GM23338 (cell line): Measurements from ENCODE around the gene PCYT1A. TPM values are rescaled to one million over a fixed set of nuclear protein-coding genes. Genes with fewer than 3 reads are reported as not detected.
"Not testable (repeated sequence)": the region's sequence is repeated elsewhere in the genome, so short reads cannot be mapped to it uniquely, and the experiment has no call there.

ENCODE experiments used
- ATAC-seq: fragments of 200-7000 bp; cut with Tn5 transposase; 3 replicates; pipeline ENCODE4 v1.9.1; 2020
- DNase-seq: peaks from one replicate; pipeline ENCODE4 v3.0.0-alpha.2; 2015; ENCODE audit warnings: low spot score
- H2AFZ ChIP-seq: fragments of 200-600 bp; sonication (generic); 2 replicates; pipeline ENCODE4 v1.8.0; 2016; ENCODE audit warnings: antibody characterized with exemption, mild to moderate bottlenecking, moderate library complexity
- H3F3A ChIP-seq: fragments of 200-600 bp; sonication (generic); replicated peaks from 2 replicates; pipeline ENCODE4 v1.8.0; 2017; ENCODE audit warnings: antibody characterized with exemption, mixed run types, low read depth
- H3K27ac ChIP-seq: fragments of 200-600 bp; sonication (generic); 2 replicates; pipeline ENCODE4 v1.6.1; 2016; ENCODE audit warnings: low read depth
- H3K27me3 ChIP-seq: fragments of 200-600 bp; sonication (generic); 2 replicates; pipeline ENCODE4 v1.8.0; 2016; ENCODE audit warnings: mild to moderate bottlenecking, mixed run types, moderate library complexity; ENCODE audit not compliant: insufficient read depth
- H3K36me3 ChIP-seq: fragments of 200-600 bp; sonication (generic); 2 replicates; pipeline ENCODE4 v1.8.0; 2016; ENCODE audit warnings: mild to moderate bottlenecking; ENCODE audit not compliant: insufficient read depth
- H3K4me1 ChIP-seq: fragments of 200-600 bp; sonication (generic); 2 replicates; pipeline ENCODE4 v1.8.0; 2016; ENCODE audit warnings: mild to moderate bottlenecking, moderate library complexity; ENCODE audit not compliant: insufficient read depth
- H3K4me2 ChIP-seq: fragments of 200-600 bp; sonication (generic); 2 replicates; pipeline ENCODE4 v1.7.1; 2017; ENCODE audit warnings: mixed run types
- H3K4me3 ChIP-seq: fragments of 200-600 bp; sonication (generic); 2 replicates; pipeline ENCODE4 v1.6.1; 2016; ENCODE audit warnings: mixed run types
- H3K79me2 ChIP-seq: fragments of 200-600 bp; sonication (generic); replicated peaks from 2 replicates; pipeline ENCODE4 v1.8.0; 2017; ENCODE audit warnings: mild to moderate bottlenecking; ENCODE audit not compliant: insufficient read depth
- H3K9me2 ChIP-seq: fragments of 200-600 bp; sonication (generic); 2 replicates; pipeline ENCODE4 v1.8.0; 2017; ENCODE audit not compliant: insufficient read depth
- H4K20me1 ChIP-seq: fragments of 200-600 bp; sonication (generic); replicated peaks from 2 replicates; pipeline ENCODE4 v1.8.0; 2017; ENCODE audit warnings: mild to moderate bottlenecking; ENCODE audit not compliant: insufficient read depth
- H3K27ac Mint-ChIP-seq: 2 replicates; pipeline ENCODE4 v1.8.0; 2020; ENCODE audit warnings: inconsistent platforms, mild to moderate bottlenecking, moderate library complexity, mixed read lengths
- H3K27me3 Mint-ChIP-seq: 3 replicates; pipeline ENCODE4 v1.8.0; 2022; ENCODE audit warnings: low read depth, mild to moderate bottlenecking, moderate library complexity, mixed read lengths, inconsistent platforms; ENCODE audit not compliant: insufficient read depth, poor library complexity
- H3K36me3 Mint-ChIP-seq: 3 replicates; pipeline ENCODE4 v1.8.0; 2021; ENCODE audit warnings: low read depth, mild to moderate bottlenecking, inconsistent platforms, moderate library complexity, mixed read lengths
- H3K4me1 Mint-ChIP-seq: 3 replicates; pipeline ENCODE4 v1.8.0; 2020; ENCODE audit warnings: mild to moderate bottlenecking, inconsistent platforms, mixed read lengths
- H3K4me3 Mint-ChIP-seq: 3 replicates; pipeline ENCODE4 v1.8.0; 2021; ENCODE audit warnings: moderate library complexity, mild to moderate bottlenecking, inconsistent platforms, mixed read lengths
- H3K9me3 Mint-ChIP-seq: 3 replicates; pipeline ENCODE4 v1.8.0; 2020; ENCODE audit warnings: moderate library complexity, mild to moderate bottlenecking, inconsistent platforms, mixed read lengths
- CTCF ChIP-seq, 2 experiments: fragments of 200-600 bp in 1 of 2; sonication (generic) in 1 of 2; conservative IDR thresholded peaks; 2 replicates each; pipeline versions ENCODE4 v1.5.1 to v1.6.1; 2016 to 2017; ENCODE audit warnings: antibody characterized with exemption in 2 of 2, low read depth in 2 of 2, mild to moderate bottlenecking in 2 of 2, moderate library complexity in 1 of 2
- POLR2AphosphoS5 ChIP-seq: IDR thresholded peaks from 2 replicates; pipeline ENCODE4 v1.6.1; 2016; ENCODE audit warnings: antibody characterized with exemption, low read depth
- polyA plus RNA-seq: library from polyadenylated mRNA; unstranded; fragments of >200 nt; fragmentation: Nextera tagmentation; extraction: Ambion mirVana; gene quantifications from 2 replicates; pipeline ENCODE4 v1.2.1, GENCODE V29; 2016
- total RNA-seq: library from RNA; depleted of rRNA; stranded (reverse); fragments of >200 nt; shearing (Covaris generic); gene quantifications from 2 replicates; pipeline ENCODE4 v1.2.3, GENCODE V29; 2014

The PCYT1A gene
- total and polyA plus RNA-seq, 2 experiments from 2014 or later = 11.6 to 35.8 TPM

GRCh38 chr3:196207159-196207832 is 80.2 kb downstream of the PCYT1A start:
- no peaks in the 10 kb centered on the region for H3K79me2 ChIP-seq
- DNase-seq = peak; percentile 58
- peaks cover 4% of the 10 kb centered on the region; the same call in 2 of the 3 replicates for H3K9me3 Mint-ChIP-seq
- H3K36me3 ChIP-seq = no peaks in the 10 kb centered on the region
- peak overlapping the region; percentile 97 for H2AFZ ChIP-seq
- no peaks in the 10 kb centered on the region; the same call in 1 of the 2 replicates for H3K4me1 ChIP-seq
- H3K4me1 Mint-ChIP-seq = peaks cover 14% of the 10 kb centered on the region
- no peak overlapping the region for H3K27ac ChIP-seq
- peak overlapping the region; percentile 78 for H3K4me3 Mint-ChIP-seq
- H3K4me3 ChIP-seq = peak overlapping the region; percentile 73
- H3K9me2 ChIP-seq = 0 out of 2 replicates have a peak, but pooled peaks cover 4% of the 10 kb centered on the region
- peaks cover 18% of the 10 kb centered on the region for H3K27me3 Mint-ChIP-seq
- H3K36me3 Mint-ChIP-seq = peaks cover 3% of the 10 kb centered on the region; the same call in 2 of the 3 replicates
- no peaks in the 10 kb centered on the region for H4K20me1 ChIP-seq
- peaks cover 8% of the 10 kb centered on the region; the same call in 1 of the 2 replicates for H3K27me3 ChIP-seq
- H3K27ac Mint-ChIP-seq = no peak overlapping the region
- H3F3A ChIP-seq = no peaks in the 10 kb centered on the region
- peak; percentile 37 for ATAC-seq
- H3K4me2 ChIP-seq = peak overlapping the region; percentile 88
- TF ChIP-seq CTCF (conservative IDR thresholded peaks at IDR 0.05; ENCODE audit: low read depth in 2 of 2) (0 out of 4 replicates have a peak, but pooled peaks of 1 of the 2 experiments have one; percentile 0), POLR2AphosphoS5 (no peak)

GRCh38 chr3:196205442-196206205 is 81.9 kb downstream of the PCYT1A start:
- H3K4me3 Mint-ChIP-seq, H3K4me3 ChIP-seq, H3K27ac Mint-ChIP-seq, H3K79me2 ChIP-seq, H3F3A ChIP-seq, H3K4me1 ChIP-seq, H4K20me1 ChIP-seq, H2AFZ ChIP-seq, H3K9me3 Mint-ChIP-seq, ATAC-seq, H3K27me3 ChIP-seq, H3K9me2 ChIP-seq, H3K36me3 Mint-ChIP-seq, DNase-seq, H3K36me3 ChIP-seq, H3K4me1 Mint-ChIP-seq, H3K27ac ChIP-seq, H3K4me2 ChIP-seq: not testable (repeated sequence)
- H3K27me3 Mint-ChIP-seq = peaks cover 18% of the 10 kb centered on the region
- peak; percentile 30 to 45; a peak in 3 of 4 replicates for TF ChIP-seq CTCF (conservative IDR thresholded peaks at IDR 0.05; ENCODE audit: low read depth in 2 of 2)
